Mononuclear cell (primary cell): Measurements from ENCODE around the gene CNOT6L. TPM values are rescaled to one million over a fixed set of nuclear protein-coding genes. Genes with fewer than 3 reads are reported as not detected.
"Not testable (repeated sequence)": the region's sequence is repeated elsewhere in the genome, so short reads cannot be mapped to it uniquely, and the experiment has no call there.

ENCODE experiments used
- H3K27me3 ChIP-seq: 2 replicates; pipeline ENCODE4 v1.6.0; 2011; ENCODE audit warnings: low read length, control low read depth; ENCODE audit not compliant: insufficient read depth
- H3K4me1 ChIP-seq: 2 replicates; pipeline ENCODE4 v1.5.1; 2011; ENCODE audit warnings: mild to moderate bottlenecking, low read length, control low read depth; ENCODE audit not compliant: insufficient read depth
- H3K4me3 ChIP-seq: 2 replicates; pipeline ENCODE4 v1.5.1; 2011; ENCODE audit warnings: mild to moderate bottlenecking, low read length, moderate library complexity
- H3K9me3 ChIP-seq: 2 replicates; pipeline ENCODE4 v1.5.1; 2011; ENCODE audit warnings: low read depth, mild to moderate bottlenecking, control low read depth, low read length
- total RNA-seq: library from RNA; depleted of rRNA; stranded (reverse); fragments of >200 nt; gene quantifications from one replicate; pipeline ENCODE4 v1.2.3, GENCODE V29; 2012

CNOT6L gene
- total RNA-seq, result 207 TPM

- H3K4me3 ChIP-seq, result peak within 1 kb of the TSS; percentile 96
- H3K9me3 ChIP-seq, result no peaks in the 10 kb centered on the region
- H3K27me3 ChIP-seq, result no peaks in the 10 kb centered on the region
- H3K4me1 ChIP-seq, result peaks cover 45% of the 10 kb centered on the region
Observed at GRCh38 chr4:77818602-77819403, at the start of gene CNOT6L. Gene CNOT6L, minus strand, starts transcription at chr4:77819368. Its CDS starts 60 bp downstream, at chr4:77819308.

GRCh38 chr4:77865259-77865658 lies 46.1 kb upstream of the CNOT6L start:
- Histone ChIP-seq H3K27me3 (no peaks in the 10 kb centered on the region), H3K9me3 (no peaks in the 10 kb centered on the region), H3K4me3 (no peak overlapping the region), H3K4me1 (peaks cover 21% of the 10 kb centered on the region)

- not testable (repeated sequence) for H3K27me3 ChIP-seq, H3K9me3 ChIP-seq
- Histone ChIP-seq H3K4me1 (peaks cover 21% of the 10 kb centered on the region), H3K4me3 (peak overlapping the region; percentile 62)
Observed at GRCh38 chr4:77863341-77863740, 44.2 kb upstream of the CNOT6L start.

GRCh38 chr4:77862478-77863216 lies 43.5 kb upstream of the CNOT6L start, which contains the start of gene MRPL1:
Gene MRPL1, plus strand, starts transcription at chr4:77862830. Its CDS starts 19 bp downstream, at chr4:77862849.
- no peaks in the 10 kb centered on the region for H3K27me3 ChIP-seq

GRCh38 chr4:77861495-77861894 lies 42.3 kb upstream of the CNOT6L start:
- H3K9me3 ChIP-seq, result no peaks in the 10 kb centered on the region
- H3K4me3 ChIP-seq, result no peak overlapping the region
- peaks cover 34% of the 10 kb centered on the region for H3K4me1 ChIP-seq

More at GRCh38 chr4:77862478-77863216, 43.5 kb upstream of the CNOT6L start, which contains the start of gene MRPL1:
- peaks cover 23% of the 10 kb centered on the region for H3K4me1 ChIP-seq
- peak within 1 kb of the TSS; percentile 62 for H3K4me3 ChIP-seq
- H3K9me3 ChIP-seq, result no peaks in the 10 kb centered on the region

GRCh38 chr4:77859256-77859655 lies 40.1 kb upstream of the CNOT6L start:
- H3K4me1 ChIP-seq, result peaks cover 51% of the 10 kb centered on the region
- H3K27me3 ChIP-seq, result no peaks in the 10 kb centered on the region
- no peaks in the 10 kb centered on the region for H3K9me3 ChIP-seq
- no peak overlapping the region for H3K4me3 ChIP-seq

More at GRCh38 chr4:77861495-77861894, 42.3 kb upstream of the CNOT6L start:
- H3K27me3 ChIP-seq, result no peaks in the 10 kb centered on the region

GRCh38 chr4:77856152-77856551 lies 37.0 kb upstream of the CNOT6L start:
- Histone ChIP-seq H3K27me3 (no peaks in the 10 kb centered on the region), H3K9me3 (no peaks in the 10 kb centered on the region), H3K4me1 (peaks cover 57% of the 10 kb centered on the region), H3K4me3 (no peak overlapping the region)

GRCh38 chr4:77854431-77855111 lies 35.4 kb upstream of the CNOT6L start:
- Histone ChIP-seq H3K4me1 (peaks cover 53% of the 10 kb centered on the region), H3K9me3 (no peaks in the 10 kb centered on the region), H3K4me3 (no peak overlapping the region), H3K27me3 (no peaks in the 10 kb centered on the region)

- H3K27me3 ChIP-seq, result no peaks in the 10 kb centered on the region
- no peaks in the 10 kb centered on the region for H3K9me3 ChIP-seq
- H3K4me1 ChIP-seq, result peaks cover 53% of the 10 kb centered on the region
- H3K4me3 ChIP-seq, result peak overlapping the region; percentile 2
Observed at GRCh38 chr4:77852892-77853495, 33.8 kb upstream of the CNOT6L start.

GRCh38 chr4:77849278-77849965 lies 30.3 kb upstream of the CNOT6L start:
- Histone ChIP-seq H3K4me3 (no peak overlapping the region), H3K9me3 (no peaks in the 10 kb centered on the region), H3K27me3 (no peaks in the 10 kb centered on the region), H3K4me1 (peaks cover 25% of the 10 kb centered on the region)

- Histone ChIP-seq H3K27me3 (no peaks in the 10 kb centered on the region), H3K4me3 (no peak overlapping the region), H3K4me1 (peaks cover 15% of the 10 kb centered on the region), H3K9me3 (no peaks in the 10 kb centered on the region)
Observed at GRCh38 chr4:77848508-77848907, 29.3 kb upstream of the CNOT6L start.

- H3K9me3 ChIP-seq, result no peaks in the 10 kb centered on the region
- H3K4me1 ChIP-seq, result no peaks in the 10 kb centered on the region
- no peak overlapping the region for H3K4me3 ChIP-seq
- no peaks in the 10 kb centered on the region for H3K27me3 ChIP-seq
Observed at GRCh38 chr4:77845929-77846328, 26.8 kb upstream of the CNOT6L start.

GRCh38 chr4:77845400-77845799 lies 26.2 kb upstream of the CNOT6L start:
- Histone ChIP-seq H3K4me3 (no peak overlapping the region), H3K4me1 (no peaks in the 10 kb centered on the region), H3K9me3 (no peaks in the 10 kb centered on the region), H3K27me3 (no peaks in the 10 kb centered on the region)

- Histone ChIP-seq H3K4me3 (no peak overlapping the region), H3K27me3 (no peaks in the 10 kb centered on the region), H3K9me3 (no peaks in the 10 kb centered on the region), H3K4me1 (no peaks in the 10 kb centered on the region)
Observed at GRCh38 chr4:77844363-77844762, 25.2 kb upstream of the CNOT6L start.
